PC-9 (cell line): Measurements from ENCODE around the gene LRRC61. TPM values are rescaled to one million over a fixed set of nuclear protein-coding genes. Genes with fewer than 3 reads are reported as not detected.

Experiments used
- total RNA-seq: library from RNA; stranded (reverse); gene quantifications from 2 replicates; pipeline ENCODE4 v1.2.3, GENCODE V29; 2021

The LRRC61 gene
- total RNA-seq, 1 experiment from 2014 or later, result 34.8 TPM

Other genes starting within 250 kb of the LRRC61 start
- 24.1 and 34.5 TPM in 2 replicates for gene ACTR3C, start 190 bp downstream of the LRRC61 start, total RNA-seq
- not detected in 2 replicates for gene RARRES2, start 18.3 kb downstream of the LRRC61 start, total RNA-seq
- 172 and 174 TPM in 2 replicates for gene REPIN1, start 45.5 kb downstream of the LRRC61 start, total RNA-seq
- 3.1 and 3.4 TPM in 2 replicates for gene ZNF775, start 56.0 kb downstream of the LRRC61 start, total RNA-seq
- gene GIMAP8, start 127.3 kb downstream of the LRRC61 start, total RNA-seq, result not detected in 2 replicates
- not detected in 2 replicates for gene GIMAP7, start 191.5 kb downstream of the LRRC61 start, total RNA-seq
- gene GIMAP4, start 244.0 kb downstream of the LRRC61 start, total RNA-seq, result not detected in 2 replicates